ENCODE data around the gene APPL1. TPM values are rescaled to one million over a fixed set of nuclear protein-coding genes. Genes with fewer than 3 reads are reported as not detected.

Gene APPL1
- 25.9 and 30.9 TPM in 2 replicates for total RNA-seq

- peak; percentile 56 for DNase-seq (ENCODE audit: low read depth)
Measured at GRCh38 chr3:57227204-57227929, at the start of gene APPL1. Gene APPL1, plus strand, starts transcription at chr3:57227729. Its CDS starts 155 bp downstream, at chr3:57227884.

GRCh38 chr3:57179580-57180410, 47.7 kb upstream of the APPL1 start:
- peak; percentile 62 for TF ChIP-seq CTCF (IDR thresholded peaks at IDR 0.05; ENCODE audit: insufficient read depth, low read length, poor library complexity, severe bottlenecking)
- H3K36me3 ChIP-seq (ENCODE audit: control insufficient read depth, insufficient read depth, low read length), result no peaks in the 10 kb centered on the region
- DNase-seq (ENCODE audit: low read depth), result no peak

More at GRCh38 chr3:57227204-57227929, at the start of gene APPL1:
- Histone ChIP-seq H3K27me3 (ENCODE audit: control insufficient read depth, insufficient read depth, low read length) (no peaks in the 10 kb centered on the region), H3K4me3 (ENCODE audit: low read depth, low read length) (peak within 1 kb of the TSS; percentile 61), H3K36me3 (ENCODE audit: control insufficient read depth, insufficient read depth, low read length) (no peaks in the 10 kb centered on the region)
- no peak for TF ChIP-seq CTCF (IDR thresholded peaks at IDR 0.05; ENCODE audit: insufficient read depth, low read length, poor library complexity, severe bottlenecking)

GRCh38 chr3:57184526-57184925, 43.0 kb upstream of the APPL1 start:
- no peaks in the 10 kb centered on the region for H3K36me3 ChIP-seq (ENCODE audit: control insufficient read depth, insufficient read depth, low read length)
- TF ChIP-seq CTCF (IDR thresholded peaks at IDR 0.05; ENCODE audit: insufficient read depth, low read length, poor library complexity, severe bottlenecking), result no peak
- DNase-seq (ENCODE audit: low read depth), result no peak

More at GRCh38 chr3:57179580-57180410, 47.7 kb upstream of the APPL1 start:
- Histone ChIP-seq H3K4me3 (ENCODE audit: low read depth, low read length) (no peak overlapping the region), H3K27me3 (ENCODE audit: control insufficient read depth, insufficient read depth, low read length) (no peaks in the 10 kb centered on the region)

GRCh38 chr3:57192028-57192427, 35.5 kb upstream of the APPL1 start:
- Histone ChIP-seq H3K4me3 (ENCODE audit: low read depth, low read length) (no peak overlapping the region), H3K27me3 (ENCODE audit: control insufficient read depth, insufficient read depth, low read length) (no peaks in the 10 kb centered on the region), H3K36me3 (ENCODE audit: control insufficient read depth, insufficient read depth, low read length) (no peaks in the 10 kb centered on the region)
- TF ChIP-seq CTCF (IDR thresholded peaks at IDR 0.05; ENCODE audit: insufficient read depth, low read length, poor library complexity, severe bottlenecking), result no peak
- no peak for DNase-seq (ENCODE audit: low read depth)

More at GRCh38 chr3:57184526-57184925, 43.0 kb upstream of the APPL1 start:
- Histone ChIP-seq H3K27me3 (ENCODE audit: control insufficient read depth, insufficient read depth, low read length) (no peaks in the 10 kb centered on the region), H3K4me3 (ENCODE audit: low read depth, low read length) (no peak overlapping the region)

GRCh38 chr3:57194641-57195040, 32.9 kb upstream of the APPL1 start:
- Histone ChIP-seq H3K27me3 (ENCODE audit: control insufficient read depth, insufficient read depth, low read length) (no peaks in the 10 kb centered on the region), H3K36me3 (ENCODE audit: control insufficient read depth, insufficient read depth, low read length) (no peaks in the 10 kb centered on the region), H3K4me3 (ENCODE audit: low read depth, low read length) (no peak overlapping the region)
- TF ChIP-seq CTCF (IDR thresholded peaks at IDR 0.05; ENCODE audit: insufficient read depth, low read length, poor library complexity, severe bottlenecking), result no peak
- DNase-seq (ENCODE audit: low read depth), result no peak

Measured in kidney epithelial cell (primary cell).